ENCODE results near the gene PPP3CA. TPM values are rescaled to one million over a fixed set of nuclear protein-coding genes. Genes with fewer than 3 reads are reported as not detected.

PPP3CA gene
- total and polyA plus RNA-seq, 2 of the 8 experiments (the other 6 are each of a cell fraction or from before 2014, with no cell fraction given): 7.9 to 35.0 TPM

DNA sequence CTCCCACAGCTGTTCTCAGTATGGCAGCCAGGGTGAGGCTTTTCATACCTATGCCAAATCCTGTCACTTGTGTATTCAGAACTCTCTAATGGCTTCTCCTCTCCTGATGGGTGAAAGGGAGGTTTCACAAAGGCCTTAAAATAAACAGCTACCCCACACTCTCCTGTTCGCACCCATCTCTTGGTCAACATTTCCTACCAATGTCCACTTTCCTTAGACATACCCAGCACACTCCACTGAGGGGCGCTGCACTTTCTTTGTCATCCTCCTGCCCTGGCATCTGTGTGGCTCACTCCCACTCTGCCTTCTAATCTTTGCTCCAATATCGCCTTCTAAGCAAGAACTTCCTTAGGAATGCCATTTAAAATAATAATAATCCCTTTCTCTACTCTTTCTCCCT lies 313.3 kb downstream of the PPP3CA start (continued):
- TF ChIP-seq, protein P1, sequence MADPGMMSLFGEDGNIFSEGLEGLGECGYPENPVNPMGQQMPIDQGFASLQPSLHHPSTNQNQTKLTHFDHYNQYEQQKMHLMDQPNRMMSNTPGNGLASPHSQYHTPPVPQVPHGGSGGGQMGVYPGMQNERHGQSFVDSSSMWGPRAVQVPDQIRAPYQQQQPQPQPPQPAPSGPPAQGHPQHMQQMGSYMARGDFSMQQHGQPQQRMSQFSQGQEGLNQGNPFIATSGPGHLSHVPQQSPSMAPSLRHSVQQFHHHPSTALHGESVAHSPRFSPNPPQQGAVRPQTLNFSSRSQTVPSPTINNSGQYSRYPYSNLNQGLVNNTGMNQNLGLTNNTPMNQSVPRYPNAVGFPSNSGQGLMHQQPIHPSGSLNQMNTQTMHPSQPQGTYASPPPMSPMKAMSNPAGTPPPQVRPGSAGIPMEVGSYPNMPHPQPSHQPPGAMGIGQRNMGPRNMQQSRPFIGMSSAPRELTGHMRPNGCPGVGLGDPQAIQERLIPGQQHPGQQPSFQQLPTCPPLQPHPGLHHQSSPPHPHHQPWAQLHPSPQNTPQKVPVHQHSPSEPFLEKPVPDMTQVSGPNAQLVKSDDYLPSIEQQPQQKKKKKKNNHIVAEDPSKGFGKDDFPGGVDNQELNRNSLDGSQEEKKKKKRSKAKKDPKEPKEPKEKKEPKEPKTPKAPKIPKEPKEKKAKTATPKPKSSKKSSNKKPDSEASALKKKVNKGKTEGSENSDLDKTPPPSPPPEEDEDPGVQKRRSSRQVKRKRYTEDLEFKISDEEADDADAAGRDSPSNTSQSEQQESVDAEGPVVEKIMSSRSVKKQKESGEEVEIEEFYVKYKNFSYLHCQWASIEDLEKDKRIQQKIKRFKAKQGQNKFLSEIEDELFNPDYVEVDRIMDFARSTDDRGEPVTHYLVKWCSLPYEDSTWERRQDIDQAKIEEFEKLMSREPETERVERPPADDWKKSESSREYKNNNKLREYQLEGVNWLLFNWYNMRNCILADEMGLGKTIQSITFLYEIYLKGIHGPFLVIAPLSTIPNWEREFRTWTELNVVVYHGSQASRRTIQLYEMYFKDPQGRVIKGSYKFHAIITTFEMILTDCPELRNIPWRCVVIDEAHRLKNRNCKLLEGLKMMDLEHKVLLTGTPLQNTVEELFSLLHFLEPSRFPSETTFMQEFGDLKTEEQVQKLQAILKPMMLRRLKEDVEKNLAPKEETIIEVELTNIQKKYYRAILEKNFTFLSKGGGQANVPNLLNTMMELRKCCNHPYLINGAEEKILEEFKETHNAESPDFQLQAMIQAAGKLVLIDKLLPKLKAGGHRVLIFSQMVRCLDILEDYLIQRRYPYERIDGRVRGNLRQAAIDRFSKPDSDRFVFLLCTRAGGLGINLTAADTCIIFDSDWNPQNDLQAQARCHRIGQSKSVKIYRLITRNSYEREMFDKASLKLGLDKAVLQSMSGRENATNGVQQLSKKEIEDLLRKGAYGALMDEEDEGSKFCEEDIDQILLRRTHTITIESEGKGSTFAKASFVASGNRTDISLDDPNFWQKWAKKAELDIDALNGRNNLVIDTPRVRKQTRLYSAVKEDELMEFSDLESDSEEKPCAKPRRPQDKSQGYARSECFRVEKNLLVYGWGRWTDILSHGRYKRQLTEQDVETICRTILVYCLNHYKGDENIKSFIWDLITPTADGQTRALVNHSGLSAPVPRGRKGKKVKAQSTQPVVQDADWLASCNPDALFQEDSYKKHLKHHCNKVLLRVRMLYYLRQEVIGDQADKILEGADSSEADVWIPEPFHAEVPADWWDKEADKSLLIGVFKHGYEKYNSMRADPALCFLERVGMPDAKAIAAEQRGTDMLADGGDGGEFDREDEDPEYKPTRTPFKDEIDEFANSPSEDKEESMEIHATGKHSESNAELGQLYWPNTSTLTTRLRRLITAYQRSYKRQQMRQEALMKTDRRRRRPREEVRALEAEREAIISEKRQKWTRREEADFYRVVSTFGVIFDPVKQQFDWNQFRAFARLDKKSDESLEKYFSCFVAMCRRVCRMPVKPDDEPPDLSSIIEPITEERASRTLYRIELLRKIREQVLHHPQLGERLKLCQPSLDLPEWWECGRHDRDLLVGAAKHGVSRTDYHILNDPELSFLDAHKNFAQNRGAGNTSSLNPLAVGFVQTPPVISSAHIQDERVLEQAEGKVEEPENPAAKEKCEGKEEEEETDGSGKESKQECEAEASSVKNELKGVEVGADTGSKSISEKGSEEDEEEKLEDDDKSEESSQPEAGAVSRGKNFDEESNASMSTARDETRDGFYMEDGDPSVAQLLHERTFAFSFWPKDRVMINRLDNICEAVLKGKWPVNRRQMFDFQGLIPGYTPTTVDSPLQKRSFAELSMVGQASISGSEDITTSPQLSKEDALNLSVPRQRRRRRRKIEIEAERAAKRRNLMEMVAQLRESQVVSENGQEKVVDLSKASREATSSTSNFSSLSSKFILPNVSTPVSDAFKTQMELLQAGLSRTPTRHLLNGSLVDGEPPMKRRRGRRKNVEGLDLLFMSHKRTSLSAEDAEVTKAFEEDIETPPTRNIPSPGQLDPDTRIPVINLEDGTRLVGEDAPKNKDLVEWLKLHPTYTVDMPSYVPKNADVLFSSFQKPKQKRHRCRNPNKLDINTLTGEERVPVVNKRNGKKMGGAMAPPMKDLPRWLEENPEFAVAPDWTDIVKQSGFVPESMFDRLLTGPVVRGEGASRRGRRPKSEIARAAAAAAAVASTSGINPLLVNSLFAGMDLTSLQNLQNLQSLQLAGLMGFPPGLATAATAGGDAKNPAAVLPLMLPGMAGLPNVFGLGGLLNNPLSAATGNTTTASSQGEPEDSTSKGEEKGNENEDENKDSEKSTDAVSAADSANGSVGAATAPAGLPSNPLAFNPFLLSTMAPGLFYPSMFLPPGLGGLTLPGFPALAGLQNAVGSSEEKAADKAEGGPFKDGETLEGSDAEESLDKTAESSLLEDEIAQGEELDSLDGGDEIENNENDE (IDR thresholded peaks at IDR 0.05; ENCODE audit: insufficient replicate concordance, low read length): no peak
- TF ChIP-seq RXRA (IDR thresholded peaks at IDR 0.05; ENCODE audit: insufficient read depth, low read depth, low read length): no peak
- TF ChIP-seq SP4 (IDR thresholded peaks at IDR 0.05; ENCODE audit: low read length): no peak
- no peak for TF ChIP-seq GTF2F1 (IDR thresholded peaks at IDR 0.05; ENCODE audit: borderline replicate concordance, low read depth, low read length)
- TF ChIP-seq GABPA (IDR thresholded peaks at IDR 0.05; ENCODE audit: borderline replicate concordance, insufficient read depth, low read length): no peak
- TF ChIP-seq CBX8 (IDR thresholded peaks at IDR 0.05; ENCODE audit: borderline replicate concordance, low read depth, low read length): no peak
- TF ChIP-seq, protein P2, sequence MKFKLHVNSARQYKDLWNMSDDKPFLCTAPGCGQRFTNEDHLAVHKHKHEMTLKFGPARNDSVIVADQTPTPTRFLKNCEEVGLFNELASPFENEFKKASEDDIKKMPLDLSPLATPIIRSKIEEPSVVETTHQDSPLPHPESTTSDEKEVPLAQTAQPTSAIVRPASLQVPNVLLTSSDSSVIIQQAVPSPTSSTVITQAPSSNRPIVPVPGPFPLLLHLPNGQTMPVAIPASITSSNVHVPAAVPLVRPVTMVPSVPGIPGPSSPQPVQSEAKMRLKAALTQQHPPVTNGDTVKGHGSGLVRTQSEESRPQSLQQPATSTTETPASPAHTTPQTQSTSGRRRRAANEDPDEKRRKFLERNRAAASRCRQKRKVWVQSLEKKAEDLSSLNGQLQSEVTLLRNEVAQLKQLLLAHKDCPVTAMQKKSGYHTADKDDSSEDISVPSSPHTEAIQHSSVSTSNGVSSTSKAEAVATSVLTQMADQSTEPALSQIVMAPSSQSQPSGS (IDR thresholded peaks at IDR 0.05; ENCODE audit: low read length): no peak
- peak; percentile 57 to 68 for TF ChIP-seq RAD21 (IDR thresholded peaks at IDR 0.05 in 1 of 2, conservative IDR thresholded peaks at IDR 0.05 in 1 of 2; ENCODE audit: low read depth in 2 of 2, low read length in 2 of 2)
- TF ChIP-seq EZH2 (IDR thresholded peaks at IDR 0.05; ENCODE audit: low read depth, low read length, severe bottlenecking): no peak

Measured in H1 (cell line).